ENCODE data around the gene PXMP2. TPM values are rescaled to one million over a fixed set of nuclear protein-coding genes. Genes with fewer than 3 reads are reported as not detected.

The PXMP2 gene
- total RNA-seq, 1 experiment from 2014 or later, result 42.7 TPM

DNA sequence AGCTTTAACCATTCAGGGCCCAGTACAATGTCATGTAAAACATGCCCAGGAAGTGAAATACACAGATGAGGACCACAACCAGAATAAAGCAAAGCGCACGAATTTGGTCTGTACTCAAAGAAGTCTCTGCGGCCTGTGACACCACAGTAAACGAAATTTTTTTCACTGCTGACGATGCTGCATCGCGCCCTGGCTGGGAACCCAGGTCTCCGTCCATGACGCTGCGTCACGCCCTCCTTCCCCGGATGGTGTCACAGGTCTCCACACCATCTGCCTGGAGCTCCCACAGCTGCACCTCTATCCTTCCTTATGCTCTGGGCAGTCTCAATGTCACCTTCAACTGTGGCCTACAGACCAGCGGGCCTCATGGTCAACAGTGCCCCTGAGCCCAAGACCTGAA lies 56.4 kb downstream of the PXMP2 start:
- POLR2A ChIA-PET (ENCODE audit: unreplicated experiment), result no interaction called here
- TF ChIP-seq EZH2phosphoT487 (IDR thresholded peaks at IDR 0.05; ENCODE audit: borderline replicate concordance, low read length) (no peak), EZH2 (IDR thresholded peaks at IDR 0.05; ENCODE audit: low read length, unreplicated experiment) (no peak)
- TF ChIP-seq, protein P1, sequence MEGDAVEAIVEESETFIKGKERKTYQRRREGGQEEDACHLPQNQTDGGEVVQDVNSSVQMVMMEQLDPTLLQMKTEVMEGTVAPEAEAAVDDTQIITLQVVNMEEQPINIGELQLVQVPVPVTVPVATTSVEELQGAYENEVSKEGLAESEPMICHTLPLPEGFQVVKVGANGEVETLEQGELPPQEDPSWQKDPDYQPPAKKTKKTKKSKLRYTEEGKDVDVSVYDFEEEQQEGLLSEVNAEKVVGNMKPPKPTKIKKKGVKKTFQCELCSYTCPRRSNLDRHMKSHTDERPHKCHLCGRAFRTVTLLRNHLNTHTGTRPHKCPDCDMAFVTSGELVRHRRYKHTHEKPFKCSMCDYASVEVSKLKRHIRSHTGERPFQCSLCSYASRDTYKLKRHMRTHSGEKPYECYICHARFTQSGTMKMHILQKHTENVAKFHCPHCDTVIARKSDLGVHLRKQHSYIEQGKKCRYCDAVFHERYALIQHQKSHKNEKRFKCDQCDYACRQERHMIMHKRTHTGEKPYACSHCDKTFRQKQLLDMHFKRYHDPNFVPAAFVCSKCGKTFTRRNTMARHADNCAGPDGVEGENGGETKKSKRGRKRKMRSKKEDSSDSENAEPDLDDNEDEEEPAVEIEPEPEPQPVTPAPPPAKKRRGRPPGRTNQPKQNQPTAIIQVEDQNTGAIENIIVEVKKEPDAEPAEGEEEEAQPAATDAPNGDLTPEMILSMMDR (conservative IDR thresholded peaks at IDR 0.05; ENCODE audit: low read depth, low read length), result no peak
- Histone ChIP-seq H3K4me3 (ENCODE audit: low read length) (no peak overlapping the region), H3K79me2 (ENCODE audit: low read length) (peaks cover 45% of the 10 kb centered on the region), H3F3A (ENCODE audit: low read length, unreplicated experiment) (no peaks in the 10 kb centered on the region), H3K36me3 (ENCODE audit: low read depth, low read length) (peaks cover 90% of the 10 kb centered on the region), H3K9me3 (ENCODE audit: low read length) (no peaks in the 10 kb centered on the region), H3K4me2 (ENCODE audit: low read length) (no peak overlapping the region), H3K27me3 (ENCODE audit: low read length) (no peaks in the 10 kb centered on the region), H3K9me2 (replicated peaks; ENCODE audit: low read length) (no peaks in the 10 kb centered on the region), H2AFZ (ENCODE audit: low read length) (no peak overlapping the region), H3K4me1 (ENCODE audit: insufficient read depth, low read length) (no peaks in the 10 kb centered on the region), H3K9ac (ENCODE audit: low read length) (no peak overlapping the region), H3K27ac (ENCODE audit: low read length) (no peak overlapping the region), H4K20me1 (ENCODE audit: low read length) (peaks cover 34% of the 10 kb centered on the region; the same call in 1 of the 2 replicates)
- intact Hi-C loops (cut with micrococcal nuclease), result no loop called here
- DNase-seq, result no peak
- BruUV-seq (replicated peaks), result no TSS peak
- no peak for ATAC-seq
- CTCF ChIA-PET, result no interaction called here

DNA sequence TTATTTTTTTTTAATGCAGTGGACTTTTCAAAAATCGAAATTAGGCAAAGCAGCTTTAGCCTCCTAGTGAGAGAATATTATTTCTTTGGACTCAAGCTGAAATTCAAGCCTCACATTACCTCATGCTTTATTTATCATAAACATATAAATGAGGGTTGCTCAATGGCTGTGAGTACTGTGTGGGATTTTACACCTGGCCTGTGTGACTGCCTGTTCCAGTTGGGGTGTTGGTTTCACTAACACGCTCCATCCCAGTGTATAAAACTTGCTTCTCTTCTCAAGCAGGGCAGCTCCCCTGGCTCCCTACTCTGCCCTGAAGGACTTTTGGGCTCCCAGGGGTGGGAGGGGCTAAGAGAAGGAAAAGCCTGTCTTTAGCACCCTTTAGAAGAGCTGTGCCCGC lies 59.2 kb downstream of the PXMP2 start:
- ChIA-PET POLR2A (ENCODE audit: unreplicated experiment) (no interaction called here), CTCF (no interaction called here)
- Histone ChIP-seq H3F3A (ENCODE audit: low read length, unreplicated experiment) (no peaks in the 10 kb centered on the region), H3K79me2 (ENCODE audit: low read length) (peaks cover 49% of the 10 kb centered on the region), H4K20me1 (ENCODE audit: low read length) (peaks cover 30% of the 10 kb centered on the region; the same call in 1 of the 2 replicates), H3K27ac (ENCODE audit: low read length) (no peak overlapping the region), H3K9ac (ENCODE audit: low read length) (no peak overlapping the region), H3K9me2 (replicated peaks; ENCODE audit: low read length) (no peaks in the 10 kb centered on the region), H3K9me3 (ENCODE audit: low read length) (no peaks in the 10 kb centered on the region), H2AFZ (ENCODE audit: low read length) (no peak overlapping the region), H3K36me3 (ENCODE audit: low read depth, low read length) (peaks cover 80% of the 10 kb centered on the region), H3K4me2 (ENCODE audit: low read length) (no peak overlapping the region), H3K27me3 (ENCODE audit: low read length) (no peaks in the 10 kb centered on the region), H3K4me1 (ENCODE audit: insufficient read depth, low read length) (no peaks in the 10 kb centered on the region), H3K4me3 (ENCODE audit: low read length) (no peak overlapping the region)
- DNase-seq (no peak), ATAC-seq (no peak)
- no TSS peak for BruUV-seq (replicated peaks)
- intact Hi-C loops (cut with micrococcal nuclease), result no loop called here
- TF ChIP-seq EZH2phosphoT487 (IDR thresholded peaks at IDR 0.05; ENCODE audit: borderline replicate concordance, low read length) (no peak), EZH2 (IDR thresholded peaks at IDR 0.05; ENCODE audit: low read length, unreplicated experiment) (no peak)
- TF ChIP-seq, protein P1 (conservative IDR thresholded peaks at IDR 0.05; ENCODE audit: low read depth, low read length), result no peak

DNA sequence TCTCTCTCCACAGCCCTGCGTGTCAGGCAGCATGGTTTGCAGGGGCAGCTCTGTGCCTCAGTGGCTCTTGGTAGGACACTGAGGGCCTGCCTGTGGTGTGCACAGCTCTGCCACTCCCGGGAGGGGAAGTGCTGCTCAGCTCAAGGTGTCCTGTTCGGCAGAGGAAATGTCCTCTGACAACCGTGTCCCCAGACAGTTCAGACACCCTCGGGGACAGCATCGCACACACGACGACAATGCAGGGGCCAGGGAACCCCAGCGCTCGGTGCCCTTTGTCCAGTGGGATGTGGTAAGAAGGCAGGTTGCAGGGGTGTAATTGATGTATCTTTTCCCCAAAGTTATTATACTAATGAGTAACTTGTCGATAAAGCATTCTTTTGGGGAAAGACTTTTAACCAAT lies 60.0 kb downstream of the PXMP2 start:
- ChIA-PET CTCF (no interaction called here), POLR2A (ENCODE audit: unreplicated experiment) (no interaction called here)
- no peak overlapping the region for H3K27ac ChIP-seq (ENCODE audit: low read length)
- H2AFZ ChIP-seq (ENCODE audit: low read length), result no peak overlapping the region
- no peaks in the 10 kb centered on the region for H3K9me2 ChIP-seq (replicated peaks; ENCODE audit: low read length)
- peaks cover 22% of the 10 kb centered on the region; the same call in 1 of the 2 replicates for H4K20me1 ChIP-seq (ENCODE audit: low read length)
- H3K4me3 ChIP-seq (ENCODE audit: low read length), result no peak overlapping the region
- DNase-seq, result no peak
- TF ChIP-seq, protein P1 (conservative IDR thresholded peaks at IDR 0.05; ENCODE audit: low read depth, low read length), result no peak
- TF ChIP-seq EZH2 (IDR thresholded peaks at IDR 0.05; ENCODE audit: low read length, unreplicated experiment) (no peak), EZH2phosphoT487 (IDR thresholded peaks at IDR 0.05; ENCODE audit: borderline replicate concordance, low read length) (no peak)
- BruUV-seq (replicated peaks), result no TSS peak
- no peak for ATAC-seq
- no peak overlapping the region for H3K9ac ChIP-seq (ENCODE audit: low read length)
- H3K36me3 ChIP-seq (ENCODE audit: low read depth, low read length), result peaks cover 75% of the 10 kb centered on the region
- no peak overlapping the region for H3K4me2 ChIP-seq (ENCODE audit: low read length)
- H3K27me3 ChIP-seq (ENCODE audit: low read length), result no peaks in the 10 kb centered on the region
- intact Hi-C loops (cut with micrococcal nuclease), result no loop called here
- no peaks in the 10 kb centered on the region for H3K4me1 ChIP-seq (ENCODE audit: insufficient read depth, low read length)
- H3K9me3 ChIP-seq (ENCODE audit: low read length), result no peaks in the 10 kb centered on the region
- H3K79me2 ChIP-seq (ENCODE audit: low read length), result peaks cover 52% of the 10 kb centered on the region
- H3F3A ChIP-seq (ENCODE audit: low read length, unreplicated experiment), result no peaks in the 10 kb centered on the region
